Measurements from ENCODE around the gene C18orf63. TPM values are rescaled to one million over a fixed set of nuclear protein-coding genes. Genes with fewer than 3 reads are reported as not detected.

Gene C18orf63
- total RNA-seq, 1 experiment from 2014 or later: not detected

DNA sequence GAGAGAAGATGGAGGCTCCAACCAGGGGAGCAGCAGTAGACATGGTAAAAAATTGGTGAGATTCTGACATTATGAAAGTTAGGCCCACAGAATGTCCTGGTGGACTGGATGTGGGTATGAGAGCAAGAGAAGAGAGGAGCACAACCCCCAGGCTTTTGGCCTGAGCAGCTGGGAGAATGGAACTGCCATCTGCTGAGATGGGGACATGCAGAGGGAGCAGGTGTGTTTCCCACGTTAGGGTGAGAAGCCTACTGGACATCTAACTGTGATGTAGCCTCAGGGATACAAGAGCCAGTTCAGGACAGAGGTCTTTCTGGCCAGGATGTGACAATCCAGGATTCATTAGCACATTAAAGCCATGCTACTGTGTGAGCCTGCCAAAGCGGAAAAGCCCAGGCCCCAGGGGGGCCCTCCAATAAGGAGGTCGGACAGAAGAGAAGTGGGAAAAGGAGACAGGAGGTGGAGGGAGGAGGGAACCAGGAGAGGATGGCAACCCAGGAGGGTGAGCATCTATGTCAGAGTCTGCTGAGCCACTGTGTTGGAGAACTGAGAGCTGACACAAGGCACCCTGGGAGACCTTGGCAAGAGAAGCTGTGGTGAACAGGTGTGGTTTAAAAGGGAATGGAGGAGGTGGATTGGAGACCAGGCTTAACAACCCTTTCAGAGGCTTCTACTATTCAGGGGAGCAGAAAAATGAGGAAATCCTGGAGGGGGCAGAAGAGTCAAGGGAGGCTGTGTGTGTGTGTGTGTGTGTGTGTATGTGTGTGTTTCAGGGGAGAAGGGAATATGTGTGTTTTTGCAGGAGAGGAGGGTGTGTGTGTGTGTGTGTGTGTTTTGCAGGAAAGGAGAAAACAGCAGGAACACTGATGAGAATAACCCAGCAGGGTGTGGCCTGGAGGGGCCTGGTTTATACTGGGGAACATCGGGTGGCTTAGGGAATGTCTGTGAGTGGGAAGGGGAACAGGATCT lies 34.3 kb upstream of the C18orf63 start:
- POLR2A ChIA-PET: no interaction called here
- Mint-ChIP-seq H3K36me3 (peaks cover 29% of the 10 kb centered on the region), H3K9me3 (0 out of 2 replicates have a peak, but pooled peaks cover 3% of the 10 kb centered on the region), H3K27me3 (ENCODE audit: low read depth) (no peaks in the 10 kb centered on the region), H3K27ac (peak overlapping the region; percentile 99), H3K4me3 (peak overlapping the region; percentile 38), H3K4me1 (peaks cover 82% of the 10 kb centered on the region)
- CTCF ChIA-PET: no interaction called here
- TF ChIP-seq ETV6 (CRISPR knock-in tag; IDR thresholded peaks at IDR 0.05): peak; percentile 70
- no peak for TF ChIP-seq ZNF532 (CRISPR knock-in tag; IDR thresholded peaks at IDR 0.05; ENCODE audit: borderline replicate concordance)
- TF ChIP-seq, protein P1, sequence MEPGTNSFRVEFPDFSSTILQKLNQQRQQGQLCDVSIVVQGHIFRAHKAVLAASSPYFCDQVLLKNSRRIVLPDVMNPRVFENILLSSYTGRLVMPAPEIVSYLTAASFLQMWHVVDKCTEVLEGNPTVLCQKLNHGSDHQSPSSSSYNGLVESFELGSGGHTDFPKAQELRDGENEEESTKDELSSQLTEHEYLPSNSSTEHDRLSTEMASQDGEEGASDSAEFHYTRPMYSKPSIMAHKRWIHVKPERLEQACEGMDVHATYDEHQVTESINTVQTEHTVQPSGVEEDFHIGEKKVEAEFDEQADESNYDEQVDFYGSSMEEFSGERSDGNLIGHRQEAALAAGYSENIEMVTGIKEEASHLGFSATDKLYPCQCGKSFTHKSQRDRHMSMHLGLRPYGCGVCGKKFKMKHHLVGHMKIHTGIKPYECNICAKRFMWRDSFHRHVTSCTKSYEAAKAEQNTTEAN (CRISPR knock-in tag; IDR thresholded peaks at IDR 0.05): 0 out of 2 replicates have a peak, but pooled peaks have one; percentile 49
- TF ChIP-seq, protein P2, sequence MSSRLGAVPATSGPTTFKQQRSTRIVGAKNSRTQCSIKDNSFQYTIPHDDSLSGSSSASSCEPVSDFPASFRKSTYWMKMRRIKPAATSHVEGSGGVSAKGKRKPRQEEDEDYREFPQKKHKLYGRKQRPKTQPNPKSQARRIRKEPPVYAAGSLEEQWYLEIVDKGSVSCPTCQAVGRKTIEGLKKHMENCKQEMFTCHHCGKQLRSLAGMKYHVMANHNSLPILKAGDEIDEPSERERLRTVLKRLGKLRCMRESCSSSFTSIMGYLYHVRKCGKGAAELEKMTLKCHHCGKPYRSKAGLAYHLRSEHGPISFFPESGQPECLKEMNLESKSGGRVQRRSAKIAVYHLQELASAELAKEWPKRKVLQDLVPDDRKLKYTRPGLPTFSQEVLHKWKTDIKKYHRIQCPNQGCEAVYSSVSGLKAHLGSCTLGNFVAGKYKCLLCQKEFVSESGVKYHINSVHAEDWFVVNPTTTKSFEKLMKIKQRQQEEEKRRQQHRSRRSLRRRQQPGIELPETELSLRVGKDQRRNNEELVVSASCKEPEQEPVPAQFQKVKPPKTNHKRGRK (CRISPR knock-in tag; IDR thresholded peaks at IDR 0.05; ENCODE audit: borderline replicate concordance): no peak
- TF ChIP-seq ZBTB21 (CRISPR knock-in tag; IDR thresholded peaks at IDR 0.05; ENCODE audit: borderline replicate concordance): 0 out of 2 replicates have a peak, but pooled peaks have one; percentile 17
- TF ChIP-seq, protein P3, sequence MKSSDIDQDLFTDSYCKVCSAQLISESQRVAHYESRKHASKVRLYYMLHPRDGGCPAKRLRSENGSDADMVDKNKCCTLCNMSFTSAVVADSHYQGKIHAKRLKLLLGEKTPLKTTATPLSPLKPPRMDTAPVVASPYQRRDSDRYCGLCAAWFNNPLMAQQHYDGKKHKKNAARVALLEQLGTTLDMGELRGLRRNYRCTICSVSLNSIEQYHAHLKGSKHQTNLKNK (CRISPR knock-in tag; IDR thresholded peaks at IDR 0.05): no peak
- no peak for TF ChIP-seq ATF6 (CRISPR knock-in tag; IDR thresholded peaks at IDR 0.05)
- peak; percentile 58; the same call in 1 of the 2 replicates for TF ChIP-seq ZNF423 (CRISPR knock-in tag; IDR thresholded peaks at IDR 0.05)
- TF ChIP-seq, protein P4, sequence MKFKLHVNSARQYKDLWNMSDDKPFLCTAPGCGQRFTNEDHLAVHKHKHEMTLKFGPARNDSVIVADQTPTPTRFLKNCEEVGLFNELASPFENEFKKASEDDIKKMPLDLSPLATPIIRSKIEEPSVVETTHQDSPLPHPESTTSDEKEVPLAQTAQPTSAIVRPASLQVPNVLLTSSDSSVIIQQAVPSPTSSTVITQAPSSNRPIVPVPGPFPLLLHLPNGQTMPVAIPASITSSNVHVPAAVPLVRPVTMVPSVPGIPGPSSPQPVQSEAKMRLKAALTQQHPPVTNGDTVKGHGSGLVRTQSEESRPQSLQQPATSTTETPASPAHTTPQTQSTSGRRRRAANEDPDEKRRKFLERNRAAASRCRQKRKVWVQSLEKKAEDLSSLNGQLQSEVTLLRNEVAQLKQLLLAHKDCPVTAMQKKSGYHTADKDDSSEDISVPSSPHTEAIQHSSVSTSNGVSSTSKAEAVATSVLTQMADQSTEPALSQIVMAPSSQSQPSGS (CRISPR knock-in tag; IDR thresholded peaks at IDR 0.05; ENCODE audit: borderline replicate concordance, low read depth): no peak
- TF ChIP-seq, protein P5, sequence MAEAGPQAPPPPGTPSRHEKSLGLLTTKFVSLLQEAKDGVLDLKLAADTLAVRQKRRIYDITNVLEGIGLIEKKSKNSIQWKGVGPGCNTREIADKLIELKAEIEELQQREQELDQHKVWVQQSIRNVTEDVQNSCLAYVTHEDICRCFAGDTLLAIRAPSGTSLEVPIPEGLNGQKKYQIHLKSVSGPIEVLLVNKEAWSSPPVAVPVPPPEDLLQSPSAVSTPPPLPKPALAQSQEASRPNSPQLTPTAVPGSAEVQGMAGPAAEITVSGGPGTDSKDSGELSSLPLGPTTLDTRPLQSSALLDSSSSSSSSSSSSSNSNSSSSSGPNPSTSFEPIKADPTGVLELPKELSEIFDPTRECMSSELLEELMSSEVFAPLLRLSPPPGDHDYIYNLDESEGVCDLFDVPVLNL (CRISPR knock-in tag; IDR thresholded peaks at IDR 0.05; ENCODE audit: borderline replicate concordance, low read depth): no peak
- TF ChIP-seq JUN (CRISPR knock-in tag; IDR thresholded peaks at IDR 0.05): no peak
- peak; percentile 47; the same call in 1 of the 2 replicates for TF ChIP-seq NFE2L1 (CRISPR knock-in tag; IDR thresholded peaks at IDR 0.05)
- peak; percentile 63 for DNase-seq (ENCODE audit: low spot score)
- peak; percentile 81 for ATAC-seq
